MM.1S (cell line): ENCODE measurements around the gene AP1M2.

Experiments
- DNase-seq: peaks from one replicate; pipeline ENCODE4 v3.0.0-alpha.2; 2015
- H2AFZ ChIP-seq: fragments of 300-600 bp; sonication (generic); 2 replicates; pipeline ENCODE4 v1.6.0; 2016; ENCODE audit warnings: antibody characterized with exemption, low read length
- H3F3A ChIP-seq: fragments of 300-600 bp; sonication (generic); 2 replicates; pipeline ENCODE4 v1.6.1; 2016; ENCODE audit warnings: mild to moderate bottlenecking, antibody characterized with exemption, low read length, moderate library complexity, mixed read lengths; ENCODE audit not compliant: insufficient read depth
- H3K27ac ChIP-seq: fragments of 300-600 bp; sonication (generic); 2 replicates; pipeline ENCODE4 v1.5.1; 2016; ENCODE audit warnings: mild to moderate bottlenecking, low read length
- H3K27me3 ChIP-seq: fragments of 300-600 bp; sonication (generic); replicated peaks from 2 replicates; pipeline ENCODE4 v1.6.0; 2016; ENCODE audit warnings: low read length; ENCODE audit not compliant: insufficient read depth
- H3K36me3 ChIP-seq: fragments of 300-600 bp; sonication (generic); replicated peaks from 2 replicates; pipeline ENCODE4 v1.6.1; 2016; ENCODE audit warnings: mild to moderate bottlenecking, low read length, mixed read lengths; ENCODE audit not compliant: insufficient read depth
- H3K4me1 ChIP-seq: fragments of 300-600 bp; sonication (generic); 2 replicates; pipeline ENCODE4 v1.6.1; 2016; ENCODE audit warnings: low read length, mixed read lengths
- H3K4me2 ChIP-seq: fragments of 300-600 bp; sonication (generic); 2 replicates; pipeline ENCODE4 v1.6.0; 2016; ENCODE audit warnings: low read depth, low read length
- H3K4me3 ChIP-seq: fragments of 300-600 bp; sonication (generic); 2 replicates; pipeline ENCODE4 v1.5.1; 2016; ENCODE audit warnings: low read length, mixed read lengths
- H3K79me2 ChIP-seq: fragments of 300-600 bp; sonication (generic); 2 replicates; pipeline ENCODE4 v1.6.1; 2016; ENCODE audit warnings: mixed run types, low read length, mixed read lengths
- H3K9ac ChIP-seq: fragments of 300-600 bp; sonication (generic); 2 replicates; pipeline ENCODE4 v1.6.1; 2016; ENCODE audit warnings: low read length, mixed read lengths
- H3K9me2 ChIP-seq: fragments of 300-600 bp; sonication (generic); replicated peaks from 2 replicates; pipeline ENCODE4 v1.6.1; 2016; ENCODE audit warnings: mild to moderate bottlenecking, low read length, mixed read lengths; ENCODE audit not compliant: insufficient read depth
- H3K9me3 ChIP-seq: fragments of 300-600 bp; sonication (generic); replicated peaks from 2 replicates; pipeline ENCODE4 v1.6.1; 2016; ENCODE audit warnings: mild to moderate bottlenecking, low read length, mixed read lengths; ENCODE audit not compliant: insufficient read depth
- H4K20me1 ChIP-seq: fragments of 300-600 bp; sonication (generic); 2 replicates; pipeline ENCODE4 v1.6.1; 2016; ENCODE audit warnings: mild to moderate bottlenecking, low read length, moderate library complexity, mixed read lengths; ENCODE audit not compliant: insufficient read depth
- EZH2 ChIP-seq: fragments of 300-600 bp; sonication (generic); optimal IDR thresholded peaks from 2 replicates; pipeline ENCODE3; 2017; ENCODE audit warnings: low read depth, mild to moderate bottlenecking, antibody characterized with exemption, low read length, mixed read lengths
- EZH2phosphoT487 ChIP-seq: fragments of 300-600 bp; sonication (generic); IDR thresholded peaks from 2 replicates; pipeline ENCODE4 v1.6.1; 2018; ENCODE audit warnings: antibody characterized with exemption, low read length
- TF ChIP-seq, protein P1 (sequence below): fragments of 300-600 bp; sonication (generic); IDR thresholded peaks from 2 replicates; pipeline ENCODE4 v1.5.1; 2016; ENCODE audit warnings: antibody characterized with exemption, low read length, mixed read lengths

The AP1M2 gene

DNA sequence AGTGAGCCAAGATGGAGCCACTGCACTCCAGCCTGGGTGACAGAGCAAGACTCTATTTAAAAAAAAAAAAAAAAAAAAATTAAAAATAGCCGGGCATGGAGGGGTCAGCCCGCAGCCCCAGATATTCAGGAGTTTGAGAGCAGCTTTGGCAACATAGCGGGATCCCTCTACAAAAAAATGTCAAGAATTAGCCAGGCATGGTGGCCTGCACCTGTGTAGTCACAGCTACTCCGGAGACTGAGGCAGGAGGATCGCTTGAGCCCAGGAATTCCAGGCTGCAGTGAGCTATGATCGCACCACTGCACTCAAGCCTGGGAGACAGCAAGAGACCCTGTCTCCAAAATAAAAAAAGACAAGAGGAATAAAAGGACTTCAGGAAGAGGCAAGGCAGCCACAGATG lies 716 bp downstream of the AP1M2 start:
- Histone ChIP-seq H2AFZ (no peak overlapping the region), H4K20me1 (no peaks in the 10 kb centered on the region), H3K9ac (no peak overlapping the region), H3K4me2 (no peak overlapping the region), H3K9me2 (no peaks in the 10 kb centered on the region), H3K27ac (no peak overlapping the region), H3K4me1 (no peaks in the 10 kb centered on the region), H3F3A (no peaks in the 10 kb centered on the region), H3K36me3 (no peaks in the 10 kb centered on the region), H3K79me2 (no peaks in the 10 kb centered on the region), H3K4me3 (no peak overlapping the region), H3K9me3 (no peaks in the 10 kb centered on the region), H3K27me3 (no peaks in the 10 kb centered on the region)
- TF ChIP-seq EZH2phosphoT487 (no peak), EZH2 (no peak)
- TF ChIP-seq, protein P1, sequence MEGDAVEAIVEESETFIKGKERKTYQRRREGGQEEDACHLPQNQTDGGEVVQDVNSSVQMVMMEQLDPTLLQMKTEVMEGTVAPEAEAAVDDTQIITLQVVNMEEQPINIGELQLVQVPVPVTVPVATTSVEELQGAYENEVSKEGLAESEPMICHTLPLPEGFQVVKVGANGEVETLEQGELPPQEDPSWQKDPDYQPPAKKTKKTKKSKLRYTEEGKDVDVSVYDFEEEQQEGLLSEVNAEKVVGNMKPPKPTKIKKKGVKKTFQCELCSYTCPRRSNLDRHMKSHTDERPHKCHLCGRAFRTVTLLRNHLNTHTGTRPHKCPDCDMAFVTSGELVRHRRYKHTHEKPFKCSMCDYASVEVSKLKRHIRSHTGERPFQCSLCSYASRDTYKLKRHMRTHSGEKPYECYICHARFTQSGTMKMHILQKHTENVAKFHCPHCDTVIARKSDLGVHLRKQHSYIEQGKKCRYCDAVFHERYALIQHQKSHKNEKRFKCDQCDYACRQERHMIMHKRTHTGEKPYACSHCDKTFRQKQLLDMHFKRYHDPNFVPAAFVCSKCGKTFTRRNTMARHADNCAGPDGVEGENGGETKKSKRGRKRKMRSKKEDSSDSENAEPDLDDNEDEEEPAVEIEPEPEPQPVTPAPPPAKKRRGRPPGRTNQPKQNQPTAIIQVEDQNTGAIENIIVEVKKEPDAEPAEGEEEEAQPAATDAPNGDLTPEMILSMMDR, result no peak
- DNase-seq, result no peak

DNA sequence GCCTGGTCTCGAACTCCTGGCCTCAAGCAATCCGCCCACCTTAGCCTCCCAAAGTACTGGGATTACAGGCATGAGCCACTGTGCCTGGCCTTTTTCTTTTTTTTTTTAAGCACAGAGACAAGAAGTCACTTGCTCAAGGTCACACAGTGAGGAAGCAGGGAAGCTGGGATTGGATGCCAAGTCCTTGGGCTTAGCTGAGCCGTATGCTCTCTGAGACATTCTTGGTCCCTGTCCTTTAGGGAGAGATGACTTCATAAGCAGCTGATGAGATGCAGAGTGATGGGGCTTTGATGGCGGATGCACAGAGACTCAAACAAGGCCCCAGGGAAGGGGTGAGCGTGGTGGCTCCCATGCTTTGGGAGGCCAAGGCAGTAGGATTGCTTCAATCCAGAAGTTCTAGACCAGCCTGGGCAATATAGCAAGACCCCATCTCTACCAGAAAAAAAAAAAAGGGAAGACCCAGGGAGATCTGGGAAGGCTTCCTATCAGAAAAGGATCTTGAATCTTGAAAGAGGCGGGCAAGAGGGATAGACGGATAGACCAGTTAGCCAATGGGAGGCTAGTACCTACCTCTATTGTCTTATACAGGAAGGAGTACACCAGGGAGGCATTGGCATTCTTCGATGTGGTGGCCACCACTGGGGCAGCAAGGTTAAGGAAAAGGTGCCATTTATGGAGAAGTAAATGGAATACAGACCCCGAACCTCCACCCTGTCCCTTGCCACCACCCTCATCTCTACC lies 3.9 kb downstream of the AP1M2 start:
- Histone ChIP-seq H3K4me2 (no peak overlapping the region), H2AFZ (no peak overlapping the region), H3F3A (no peaks in the 10 kb centered on the region), H3K79me2 (no peaks in the 10 kb centered on the region), H3K4me1 (no peaks in the 10 kb centered on the region), H3K9me2 (no peaks in the 10 kb centered on the region), H3K36me3 (no peaks in the 10 kb centered on the region), H3K27ac (no peak overlapping the region), H4K20me1 (no peaks in the 10 kb centered on the region), H3K4me3 (no peak overlapping the region), H3K9me3 (no peaks in the 10 kb centered on the region), H3K9ac (no peak overlapping the region), H3K27me3 (no peaks in the 10 kb centered on the region)
- DNase-seq, result no peak
- TF ChIP-seq EZH2phosphoT487, result no peak
- no peak for TF ChIP-seq EZH2
- TF ChIP-seq, protein P1, result no peak

DNA sequence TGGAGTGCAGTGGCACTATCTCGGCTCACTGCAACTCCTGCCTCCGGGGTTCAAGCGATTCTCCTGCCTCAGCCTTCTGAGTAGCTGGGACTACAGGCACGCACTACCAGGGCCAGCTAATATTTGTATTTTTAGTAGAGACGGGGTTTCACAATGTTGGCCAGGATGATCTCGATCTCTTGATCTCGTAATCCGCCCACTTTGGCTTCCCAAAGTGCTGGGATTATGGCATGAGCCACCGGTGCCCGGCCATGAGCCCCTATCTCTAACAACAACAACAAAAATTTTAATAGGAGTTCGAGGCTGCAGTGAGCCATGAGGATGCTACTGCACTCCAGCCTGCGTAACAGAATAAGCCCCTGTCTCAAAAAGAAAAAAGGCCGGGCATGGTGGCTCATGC lies 5.0 kb downstream of the AP1M2 start:
- no peaks in the 10 kb centered on the region for H3K79me2 ChIP-seq
- no peak overlapping the region for H3K9ac ChIP-seq
- no peaks in the 10 kb centered on the region for H3K9me3 ChIP-seq
- no peaks in the 10 kb centered on the region for H3K4me1 ChIP-seq
- H3F3A ChIP-seq, result no peaks in the 10 kb centered on the region
- H3K36me3 ChIP-seq, result no peaks in the 10 kb centered on the region
- H3K9me2 ChIP-seq, result no peaks in the 10 kb centered on the region
- no peak for DNase-seq
- H2AFZ ChIP-seq, result no peak overlapping the region
- no peak overlapping the region for H3K4me3 ChIP-seq
- H4K20me1 ChIP-seq, result no peaks in the 10 kb centered on the region
- no peak overlapping the region for H3K4me2 ChIP-seq
- no peak overlapping the region for H3K27ac ChIP-seq
- 0 out of 2 replicates have a peak, but pooled peaks cover 3% of the 10 kb centered on the region for H3K27me3 ChIP-seq
- TF ChIP-seq, protein P1, result no peak
- no peak for TF ChIP-seq EZH2phosphoT487
- no peak for TF ChIP-seq EZH2
